H54 (cell line): Measurements from ENCODE around the gene XKR7.
"Not testable (repeated sequence)": the region's sequence is repeated elsewhere in the genome, so short reads cannot be mapped to it uniquely, and the experiment has no call there.

Experiments used
- DNase-seq: peaks from one replicate; pipeline ENCODE4 v3.0.0; 2011; ENCODE audit warnings: low spot score, mixed read lengths; ENCODE audit not compliant: insufficient read length
- FAIRE-seq: peaks from 3 replicates; lab custom pipeline; 2011; peaks lifted over from hg19 to GRCh38; lab: Jason Lieb, UNC
- POLR2A ChIP-seq: IDR thresholded peaks from 2 replicates; pipeline ENCODE4 v1.6.1; 2011; ENCODE audit warnings: low read depth, mild to moderate bottlenecking, low read length

The XKR7 gene, protein sequence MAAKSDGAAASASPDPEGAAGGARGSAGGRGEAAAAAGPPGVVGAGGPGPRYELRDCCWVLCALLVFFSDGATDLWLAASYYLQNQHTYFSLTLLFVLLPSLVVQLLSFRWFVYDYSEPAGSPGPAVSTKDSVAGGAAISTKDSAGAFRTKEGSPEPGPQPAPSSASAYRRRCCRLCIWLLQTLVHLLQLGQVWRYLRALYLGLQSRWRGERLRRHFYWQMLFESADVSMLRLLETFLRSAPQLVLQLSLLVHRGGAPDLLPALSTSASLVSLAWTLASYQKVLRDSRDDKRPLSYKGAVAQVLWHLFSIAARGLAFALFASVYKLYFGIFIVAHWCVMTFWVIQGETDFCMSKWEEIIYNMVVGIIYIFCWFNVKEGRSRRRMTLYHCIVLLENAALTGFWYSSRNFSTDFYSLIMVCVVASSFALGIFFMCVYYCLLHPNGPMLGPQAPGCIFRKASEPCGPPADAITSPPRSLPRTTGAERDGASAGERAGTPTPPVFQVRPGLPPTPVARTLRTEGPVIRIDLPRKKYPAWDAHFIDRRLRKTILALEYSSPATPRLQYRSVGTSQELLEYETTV

DNA sequence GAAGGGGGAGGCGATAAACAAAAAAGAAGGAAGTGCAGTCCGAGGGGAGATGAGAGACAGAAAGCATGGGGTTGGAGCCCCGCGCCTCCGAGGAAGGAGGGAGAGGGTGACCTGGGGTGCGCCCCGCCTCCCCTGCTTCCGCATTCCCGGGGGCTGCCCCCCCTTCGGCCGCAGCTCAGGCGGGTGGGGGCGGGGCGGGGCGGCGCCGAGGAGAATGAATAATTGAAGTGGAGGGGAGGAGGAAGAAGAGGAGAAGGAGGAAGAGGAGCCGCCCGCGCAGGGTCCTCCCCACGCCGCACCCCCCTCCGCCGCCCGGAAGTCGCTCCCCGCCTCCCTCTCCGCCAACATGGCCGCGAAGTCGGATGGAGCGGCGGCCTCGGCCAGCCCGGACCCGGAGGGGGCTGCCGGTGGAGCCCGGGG is at the start of gene XKR7:
XKR7 (plus strand) TSS at position 322 of the 420 bp plus-strand sequence; CDS start at position 347, 25 bp downstream.
- DNase-seq, result no peak
- TF ChIP-seq POLR2A, result no peak
- FAIRE-seq, result no peak

DNA sequence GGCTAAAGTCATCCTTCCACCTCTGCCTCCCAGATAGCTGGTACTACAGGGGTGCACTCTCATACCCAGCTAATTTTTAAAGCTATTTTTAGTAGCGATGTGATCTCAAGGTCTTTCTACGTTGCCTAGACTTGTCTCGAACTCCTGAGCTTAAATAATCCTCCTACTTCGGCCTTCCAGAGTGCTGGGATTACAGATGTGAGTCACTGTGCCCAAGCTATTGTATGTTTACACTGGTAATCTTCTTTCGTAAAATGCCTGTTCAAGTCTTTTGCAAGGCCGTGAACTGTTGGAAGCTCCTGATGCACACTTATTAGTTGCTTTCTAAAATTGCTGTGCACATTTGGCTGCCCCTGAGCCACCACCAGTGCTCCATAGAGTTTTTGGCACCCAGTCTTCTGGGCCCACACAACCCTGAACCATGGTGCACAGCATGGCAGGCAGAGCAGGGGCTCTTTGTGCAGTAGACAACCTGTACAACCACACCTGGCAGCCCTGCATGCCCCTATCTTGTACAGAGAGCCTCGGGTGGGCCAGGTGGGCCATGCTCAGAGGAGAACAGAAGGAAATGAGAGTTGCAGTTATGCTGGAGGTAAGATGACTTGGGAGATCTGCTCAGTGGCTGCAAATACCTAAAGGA is 49.4 kb upstream of the XKR7 start:
- no peak for TF ChIP-seq POLR2A
- FAIRE-seq (no peak), DNase-seq (no peak)

DNA sequence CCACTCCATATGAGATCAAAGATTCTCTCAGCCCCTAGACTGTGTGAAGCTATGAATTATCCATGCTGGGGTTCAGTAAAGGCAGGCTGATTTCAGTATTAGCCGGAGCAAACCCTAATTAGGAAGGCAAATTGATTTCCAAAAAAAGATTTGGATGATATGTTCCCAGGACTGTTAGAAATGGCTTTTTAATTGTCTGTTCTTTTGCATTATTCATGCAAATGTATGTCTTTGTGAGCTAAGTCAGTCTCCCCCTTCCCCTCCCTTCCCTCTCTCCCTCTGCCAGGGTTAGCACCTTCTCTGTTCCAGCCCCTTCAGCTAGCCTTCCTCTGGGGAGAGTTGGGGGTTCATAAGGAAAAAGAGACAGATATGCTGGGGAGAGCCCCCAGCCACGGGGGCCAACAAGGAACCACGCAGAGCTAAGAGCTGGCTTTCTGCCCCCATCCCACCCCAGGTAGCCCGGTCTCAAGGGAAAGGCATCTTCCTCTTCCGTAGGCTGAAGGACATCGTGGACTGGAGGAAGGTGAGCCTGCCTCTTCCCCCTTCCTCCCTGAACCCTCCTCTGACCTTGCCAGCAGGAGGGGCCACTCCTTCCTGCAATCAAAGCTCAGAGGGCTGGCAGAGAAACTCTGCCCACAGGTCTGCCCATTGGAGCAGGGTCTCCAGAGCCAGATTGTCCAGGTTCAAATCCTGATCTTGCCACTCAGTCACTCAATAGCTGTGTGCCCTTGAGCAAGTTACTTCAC is 48.4 kb upstream of the XKR7 start:
- no peak for TF ChIP-seq POLR2A
- no peak for FAIRE-seq
- DNase-seq, result no peak

DNA sequence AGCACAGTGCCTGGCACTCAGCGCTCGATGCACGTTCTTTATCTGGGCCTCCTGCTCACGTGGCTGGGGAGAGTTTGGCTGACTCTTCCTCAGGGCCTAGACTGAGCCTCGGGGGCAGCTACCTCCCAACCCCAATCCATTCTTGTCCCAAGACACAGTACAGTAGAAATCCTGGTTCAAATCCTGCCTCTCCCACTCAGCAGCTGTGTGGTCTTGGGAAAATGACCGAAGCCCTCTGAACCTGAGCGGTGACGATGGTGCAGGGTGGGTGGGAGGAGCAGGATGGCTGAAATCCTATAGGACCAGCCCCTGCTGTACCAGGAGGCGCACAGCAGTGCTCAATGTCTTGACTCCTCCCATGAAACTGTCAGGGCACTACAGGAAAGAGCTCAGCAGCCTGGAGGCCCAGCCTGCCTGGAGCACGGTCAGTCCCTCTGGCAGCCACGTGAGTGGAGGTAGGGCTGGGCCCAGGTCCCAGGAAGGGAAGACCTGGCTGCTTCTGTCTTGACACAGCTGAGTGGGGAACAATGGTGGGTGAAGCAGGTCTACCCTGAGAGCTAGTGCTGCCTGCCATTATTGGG is 47.6 kb upstream of the XKR7 start:
- FAIRE-seq (no peak), DNase-seq (no peak)
- TF ChIP-seq POLR2A, result no peak

DNA sequence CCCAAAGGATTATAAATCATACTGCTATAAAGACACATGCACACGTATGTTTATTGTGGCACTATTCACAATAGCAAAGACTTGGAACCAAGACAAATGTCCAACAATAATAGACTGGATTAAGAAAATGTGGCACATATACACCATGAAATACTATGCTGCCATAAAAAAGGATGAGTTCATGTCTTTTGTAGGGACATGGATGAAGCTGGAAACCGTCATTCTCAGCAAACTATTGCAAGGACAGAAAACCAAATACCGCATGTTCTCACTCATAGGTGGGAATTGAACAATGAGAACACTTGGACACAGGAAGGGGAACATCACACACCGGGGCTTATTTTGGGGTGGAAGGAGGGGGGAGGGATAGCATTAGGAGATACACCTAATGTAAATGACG is 46.5 kb upstream of the XKR7 start:
- not testable (repeated sequence) for FAIRE-seq, DNase-seq

DNA sequence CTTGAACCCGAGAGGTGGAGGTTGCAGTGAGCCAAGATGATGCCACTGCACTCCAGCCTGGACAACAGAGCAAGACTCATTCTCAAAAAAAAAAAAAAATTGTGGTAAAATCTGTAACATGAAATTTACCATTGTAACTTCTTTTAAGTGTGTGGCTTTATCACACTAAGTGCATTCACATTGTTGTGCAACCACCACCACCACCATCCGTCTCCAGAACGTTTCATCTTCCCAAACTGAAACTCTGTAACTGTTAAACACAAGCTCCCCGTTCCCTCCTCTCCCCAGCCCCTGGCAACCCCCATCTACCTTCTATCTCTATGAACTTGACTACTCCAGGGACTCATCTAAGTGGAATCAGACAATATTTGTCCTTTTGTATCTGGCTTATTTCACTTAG is 45.8 kb upstream of the XKR7 start:
- TF ChIP-seq POLR2A, result no peak
- FAIRE-seq, result no peak
- no peak for DNase-seq

DNA sequence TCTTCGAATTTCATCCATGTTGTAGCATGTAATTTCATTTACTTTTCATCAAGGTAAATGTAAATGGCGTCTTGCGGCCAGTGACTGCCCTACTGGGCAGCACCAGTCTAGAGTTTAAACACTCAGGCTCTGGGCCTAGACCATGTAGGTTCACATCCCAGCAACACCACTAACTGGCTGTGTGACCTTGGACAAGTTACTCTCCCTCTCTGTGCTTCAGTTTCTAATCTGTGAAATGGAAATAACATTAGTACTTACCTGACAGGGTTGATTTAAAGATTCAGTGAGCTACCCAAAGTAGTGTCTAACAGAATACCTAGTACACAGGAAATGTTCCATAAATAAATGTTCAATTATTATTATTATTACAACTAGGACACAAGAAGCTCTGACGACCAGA is 45.4 kb upstream of the XKR7 start:
- FAIRE-seq, result no peak
- TF ChIP-seq POLR2A, result no peak
- DNase-seq, result no peak

DNA sequence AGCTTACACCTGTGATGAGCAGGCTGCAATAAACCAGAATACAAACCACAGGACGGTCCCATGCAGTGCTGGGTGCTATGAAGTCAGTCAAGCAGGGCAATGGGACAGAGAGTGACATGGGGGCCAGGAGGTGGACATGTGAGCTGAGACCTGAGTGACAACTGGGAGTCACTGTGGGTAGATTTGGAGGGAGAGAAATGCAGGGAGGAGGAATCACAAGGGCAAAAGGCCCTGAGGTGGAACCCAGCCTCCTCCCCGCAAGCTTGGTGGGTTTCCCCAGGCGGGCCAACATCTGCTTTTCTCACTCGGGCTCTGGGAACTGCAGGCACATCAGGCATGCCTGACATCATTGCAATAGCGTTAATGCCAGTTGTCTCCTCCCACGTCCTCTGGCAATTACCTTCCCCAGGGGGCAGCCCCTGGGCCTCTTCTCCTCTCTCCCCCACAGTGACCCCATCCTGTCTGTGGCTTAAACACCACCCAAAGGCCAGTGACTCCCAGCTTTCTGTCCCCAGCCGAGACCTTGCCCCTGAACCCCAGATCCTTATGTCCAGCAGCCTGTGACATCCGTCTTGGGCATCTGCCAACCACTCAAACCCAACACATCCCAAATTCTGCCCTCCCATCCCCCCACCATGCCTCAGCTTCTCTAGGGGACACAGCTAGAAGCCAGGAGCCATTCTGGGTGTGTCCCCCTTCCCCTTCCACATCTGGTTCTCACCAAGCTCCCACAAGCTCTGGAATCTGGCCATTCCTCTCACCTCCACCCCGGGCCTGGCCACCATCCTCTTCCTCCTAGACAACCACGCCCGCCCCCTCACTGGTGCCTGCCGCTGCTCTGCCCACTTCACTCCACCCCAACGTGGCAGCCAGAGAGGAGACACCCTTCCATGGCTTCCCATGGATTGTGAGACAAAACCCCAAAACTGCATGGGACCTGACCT is 44.3 kb upstream of the XKR7 start:
- no peak for DNase-seq
- FAIRE-seq, result no peak

DNA sequence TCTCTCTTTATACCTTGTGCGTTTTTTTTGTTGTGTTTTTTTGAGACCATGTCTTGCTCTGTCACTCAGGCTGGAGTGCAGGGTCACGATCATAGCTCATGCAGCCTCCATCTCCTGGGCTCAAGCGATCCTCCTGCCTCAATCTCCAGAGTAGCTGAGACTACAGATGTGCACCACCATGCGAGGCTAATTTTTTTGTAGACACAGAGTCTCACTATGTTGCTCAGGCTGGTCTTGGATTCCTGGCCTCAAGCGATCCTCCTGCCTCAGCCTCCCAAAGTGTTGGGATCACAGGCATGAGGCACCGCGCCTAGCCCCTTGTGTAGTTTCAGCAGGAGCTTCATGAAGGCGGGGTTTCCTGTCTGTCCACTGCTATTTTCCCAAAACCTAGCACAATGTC is 43.4 kb upstream of the XKR7 start:
- DNase-seq, result no peak
- TF ChIP-seq POLR2A, result no peak
- FAIRE-seq, result no peak

More for the DNA sequence above, 44.3 kb upstream of the XKR7 start:
- no peak for TF ChIP-seq POLR2A

DNA sequence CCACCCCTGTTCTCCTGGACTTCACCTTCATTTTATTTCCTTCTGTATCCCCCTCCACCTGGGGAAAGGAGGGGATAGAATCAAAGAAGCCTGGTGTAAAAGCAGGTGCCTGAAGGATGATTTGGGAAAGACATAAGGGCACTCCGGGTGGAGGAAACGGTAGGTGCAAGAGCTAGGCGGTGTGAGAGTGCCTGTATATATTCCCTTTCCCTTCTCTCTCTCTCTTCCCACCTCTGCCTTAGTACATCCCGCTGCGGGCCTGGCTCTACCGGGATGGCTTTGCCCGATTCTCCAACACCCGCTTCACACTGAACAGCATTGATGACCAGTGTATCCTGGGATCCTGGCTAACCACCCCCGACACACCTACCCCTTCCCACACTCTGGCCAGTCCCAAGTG is 42.3 kb upstream of the XKR7 start:
- TF ChIP-seq POLR2A, result no peak
- FAIRE-seq, result no peak
- DNase-seq, result no peak

DNA sequence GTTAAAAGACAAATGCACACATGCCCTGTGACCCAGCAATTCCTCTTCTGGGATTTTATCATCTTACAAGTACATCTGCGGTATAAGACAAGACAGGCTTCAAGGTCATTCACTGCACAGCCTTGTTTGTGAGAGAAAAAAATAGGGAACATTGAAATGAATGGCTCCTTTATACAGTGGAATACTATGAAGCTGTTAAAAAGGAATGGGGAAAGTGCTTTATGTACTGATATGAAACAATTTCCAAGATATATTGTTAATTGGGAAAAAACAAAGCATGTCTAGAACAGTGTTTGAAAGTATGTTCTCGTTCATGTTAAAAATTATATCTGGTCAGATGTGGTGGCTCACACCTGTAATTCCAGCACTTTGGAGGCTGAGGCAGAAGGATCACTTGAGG is 41.5 kb upstream of the XKR7 start:
- FAIRE-seq, result no peak
- DNase-seq, result no peak

DNA sequence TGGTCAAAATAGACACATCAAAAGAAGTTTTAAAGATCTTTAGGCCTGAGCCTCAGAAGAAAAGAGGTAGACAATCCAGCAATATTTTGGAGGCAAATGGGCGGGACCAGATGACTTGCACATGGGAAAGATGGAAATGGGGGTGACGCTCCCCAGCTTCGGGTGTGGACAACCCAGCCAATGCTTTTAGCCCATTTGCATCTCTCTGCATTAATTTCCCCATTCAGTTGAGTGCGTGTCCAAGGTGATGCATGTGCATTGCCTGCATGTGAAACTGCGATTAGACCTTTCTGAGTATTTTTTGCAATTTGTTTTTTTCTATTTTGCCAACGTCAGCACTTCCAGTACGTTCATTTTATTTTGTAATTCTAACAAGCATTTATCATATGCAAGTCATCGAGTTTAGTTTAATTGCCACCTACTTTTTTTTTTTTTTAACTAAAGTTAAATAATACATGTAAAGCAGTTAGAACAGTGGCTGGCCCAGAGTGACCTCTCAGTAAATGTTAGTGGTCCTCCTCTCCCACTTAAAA is 40.3 kb upstream of the XKR7 start:
- FAIRE-seq, result no peak
- DNase-seq, result no peak
- TF ChIP-seq POLR2A, result no peak

More for the DNA sequence above, 41.5 kb upstream of the XKR7 start:
- TF ChIP-seq POLR2A, result no peak

DNA sequence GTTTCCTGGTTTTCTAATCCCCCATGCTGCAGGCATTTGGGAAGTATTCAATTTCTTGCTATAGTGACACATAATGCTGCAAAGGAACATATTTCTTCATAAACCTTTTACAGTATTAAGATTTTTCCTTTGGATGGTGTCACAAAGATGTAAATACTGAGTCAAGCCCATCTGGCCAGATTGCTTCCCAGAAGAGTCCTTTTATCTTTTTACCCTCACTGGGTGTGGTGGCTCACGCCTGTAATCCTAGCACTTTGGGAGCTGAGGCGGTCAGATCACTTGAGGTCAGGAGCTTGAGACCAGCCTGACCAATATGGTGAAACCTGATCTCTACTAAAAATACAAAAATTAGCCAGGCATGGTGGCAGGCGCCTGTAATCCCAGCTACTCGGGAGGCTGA is 38.3 kb upstream of the XKR7 start:
- DNase-seq, FAIRE-seq: not testable (repeated sequence)
